Progenitor cell of endocrine pancreas (in vitro differentiated cells): ENCODE measurements around the gene MBNL1. TPM values are rescaled to one million over a fixed set of nuclear protein-coding genes. Genes with fewer than 3 reads are reported as not detected.
"Not testable (repeated sequence)": the region's sequence is repeated elsewhere in the genome, so short reads cannot be mapped to it uniquely, and the experiment has no call there.

Experiments used
- DNase-seq: peaks from one replicate; pipeline ENCODE4 v3.0.0; 2021; ENCODE audit warnings: low spot score; ENCODE audit not compliant: unreplicated experiment
- H3K27ac Mint-ChIP-seq: 2 replicates; pipeline ENCODE4 v1.8.0; 2021; ENCODE audit warnings: mild to moderate bottlenecking, moderate library complexity, mixed read lengths
- H3K27me3 Mint-ChIP-seq: 2 replicates; pipeline ENCODE4 v1.8.0; 2021; ENCODE audit warnings: mixed read lengths
- H3K36me3 Mint-ChIP-seq: 2 replicates; pipeline ENCODE4 v1.8.0; 2022; ENCODE audit warnings: mixed read lengths; ENCODE audit not compliant: insufficient read depth
- H3K4me1 Mint-ChIP-seq: 2 replicates; pipeline ENCODE4 v1.8.0; 2021; ENCODE audit warnings: low read depth, mixed read lengths
- H3K4me3 Mint-ChIP-seq: 2 replicates; pipeline ENCODE4 v1.8.0; 2021; ENCODE audit warnings: low read depth, mild to moderate bottlenecking, moderate library complexity, mixed read lengths
- H3K9me3 Mint-ChIP-seq: 2 replicates; pipeline ENCODE4 v1.8.0; 2021; ENCODE audit warnings: low read depth, mixed read lengths
- total RNA-seq: library from RNA; stranded (reverse); gene quantifications from 2 replicates; pipeline ENCODE4 v1.2.1, GENCODE V29; 2021
- TF ChIP-seq, protein P1 (sequence below): fragments of 200-600 bp; sonication (generic); IDR thresholded peaks from one replicate; pipeline ENCODE4 v1.5.0; 2021; ENCODE audit warnings: antibody characterized with exemption, mild to moderate bottlenecking; ENCODE audit not compliant: unreplicated experiment

MBNL1 gene
- total RNA-seq, 1 donor from 2014 or later = 29.4 TPM

DNA sequence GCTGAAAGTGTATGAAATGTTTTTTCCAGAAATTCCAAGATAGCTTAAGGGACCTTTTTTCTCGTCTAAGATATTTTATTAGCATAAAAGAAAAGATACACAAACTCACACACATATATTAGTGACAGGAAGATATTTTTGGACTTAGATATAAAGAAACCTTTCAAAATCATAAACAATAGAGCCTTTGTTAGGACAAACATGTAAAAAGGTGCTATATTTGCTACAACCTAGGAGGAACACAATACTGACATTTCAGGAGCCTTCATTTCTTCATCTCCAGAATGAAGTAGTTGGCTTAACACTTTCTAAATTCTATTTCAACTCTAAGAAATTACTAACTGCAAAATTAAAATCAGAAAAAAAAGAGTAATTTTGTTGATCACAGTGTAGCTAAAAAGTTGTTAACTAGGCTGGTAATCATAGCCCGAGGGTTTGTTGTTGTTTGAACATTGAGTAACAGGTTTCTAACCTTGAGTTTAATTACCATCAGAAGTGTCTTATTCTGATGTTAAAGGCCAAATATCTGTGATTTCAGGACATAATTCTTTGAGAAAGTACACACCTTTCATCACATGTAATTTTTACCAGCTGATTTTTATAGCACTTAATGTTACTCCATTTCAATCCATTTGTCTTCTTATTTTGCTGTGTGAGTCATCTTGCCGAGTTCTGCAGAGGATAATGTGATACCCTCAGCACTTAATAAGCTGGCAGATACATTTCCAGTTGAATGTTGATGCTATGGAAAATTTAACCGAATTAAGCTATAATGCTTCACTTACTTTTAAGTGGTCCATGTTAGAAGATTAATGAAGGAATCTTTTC, 97.3 kb downstream of the MBNL1 start:
- no peak overlapping the region for H3K27ac Mint-ChIP-seq
- no peaks in the 10 kb centered on the region for H3K27me3 Mint-ChIP-seq
- H3K4me3 Mint-ChIP-seq = no peak overlapping the region
- no peak for DNase-seq
- H3K4me1 Mint-ChIP-seq = peaks cover 8% of the 10 kb centered on the region
- peaks cover 17% of the 10 kb centered on the region for H3K9me3 Mint-ChIP-seq
- TF ChIP-seq, protein P1, sequence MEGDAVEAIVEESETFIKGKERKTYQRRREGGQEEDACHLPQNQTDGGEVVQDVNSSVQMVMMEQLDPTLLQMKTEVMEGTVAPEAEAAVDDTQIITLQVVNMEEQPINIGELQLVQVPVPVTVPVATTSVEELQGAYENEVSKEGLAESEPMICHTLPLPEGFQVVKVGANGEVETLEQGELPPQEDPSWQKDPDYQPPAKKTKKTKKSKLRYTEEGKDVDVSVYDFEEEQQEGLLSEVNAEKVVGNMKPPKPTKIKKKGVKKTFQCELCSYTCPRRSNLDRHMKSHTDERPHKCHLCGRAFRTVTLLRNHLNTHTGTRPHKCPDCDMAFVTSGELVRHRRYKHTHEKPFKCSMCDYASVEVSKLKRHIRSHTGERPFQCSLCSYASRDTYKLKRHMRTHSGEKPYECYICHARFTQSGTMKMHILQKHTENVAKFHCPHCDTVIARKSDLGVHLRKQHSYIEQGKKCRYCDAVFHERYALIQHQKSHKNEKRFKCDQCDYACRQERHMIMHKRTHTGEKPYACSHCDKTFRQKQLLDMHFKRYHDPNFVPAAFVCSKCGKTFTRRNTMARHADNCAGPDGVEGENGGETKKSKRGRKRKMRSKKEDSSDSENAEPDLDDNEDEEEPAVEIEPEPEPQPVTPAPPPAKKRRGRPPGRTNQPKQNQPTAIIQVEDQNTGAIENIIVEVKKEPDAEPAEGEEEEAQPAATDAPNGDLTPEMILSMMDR = no peak
- H3K36me3 Mint-ChIP-seq = peaks cover 13% of the 10 kb centered on the region

DNA sequence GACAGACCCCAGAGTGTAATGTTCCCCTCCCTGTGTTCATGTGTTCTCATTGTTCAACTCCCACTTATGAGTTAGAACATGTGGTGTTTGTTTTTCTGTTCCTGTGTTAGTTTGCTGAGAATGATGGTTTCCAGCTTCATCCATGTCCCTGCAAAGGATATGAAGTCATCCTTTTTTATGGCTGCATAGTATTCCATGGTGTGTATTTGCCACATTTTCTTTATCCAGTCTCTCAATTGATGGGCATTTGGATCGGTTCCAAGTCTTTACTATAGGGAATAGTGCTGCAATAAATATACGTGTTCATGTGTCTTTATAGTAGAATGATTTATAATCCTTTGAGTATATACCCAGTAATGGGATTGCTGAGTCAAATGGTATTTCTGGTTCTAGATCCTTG, 98.5 kb downstream of the MBNL1 start:
- not testable (repeated sequence) for DNase-seq, H3K27me3 Mint-ChIP-seq, H3K27ac Mint-ChIP-seq, H3K4me1 Mint-ChIP-seq, H3K4me3 Mint-ChIP-seq
- Mint-ChIP-seq H3K36me3 (peaks cover 17% of the 10 kb centered on the region), H3K9me3 (peaks cover 23% of the 10 kb centered on the region)

DNA sequence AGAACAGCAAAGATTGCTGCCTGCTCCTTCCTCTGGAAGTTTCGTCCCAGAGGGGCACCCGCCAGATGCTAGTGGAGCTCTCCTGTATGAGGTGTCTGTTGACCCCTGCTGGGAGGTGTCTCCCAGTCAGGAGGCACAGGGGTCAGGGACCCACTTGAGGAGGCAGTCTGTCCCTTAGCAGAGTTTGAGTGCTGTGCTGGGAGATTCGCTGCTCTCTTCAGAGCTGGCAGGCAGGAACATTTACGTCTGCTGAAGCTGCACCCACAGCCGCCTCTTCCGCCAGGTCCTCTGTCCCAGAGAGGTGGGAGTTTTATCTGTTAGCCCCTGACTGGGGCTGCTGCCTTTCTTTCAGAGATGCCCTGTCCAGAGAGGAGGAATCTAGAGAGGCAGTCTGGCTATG, 103.9 kb downstream of the MBNL1 start:
- not testable (repeated sequence) for DNase-seq, H3K4me1 Mint-ChIP-seq, H3K4me3 Mint-ChIP-seq, H3K27me3 Mint-ChIP-seq, H3K27ac Mint-ChIP-seq
- Mint-ChIP-seq H3K36me3 (peaks cover 12% of the 10 kb centered on the region), H3K9me3 (peaks cover 20% of the 10 kb centered on the region)

DNA sequence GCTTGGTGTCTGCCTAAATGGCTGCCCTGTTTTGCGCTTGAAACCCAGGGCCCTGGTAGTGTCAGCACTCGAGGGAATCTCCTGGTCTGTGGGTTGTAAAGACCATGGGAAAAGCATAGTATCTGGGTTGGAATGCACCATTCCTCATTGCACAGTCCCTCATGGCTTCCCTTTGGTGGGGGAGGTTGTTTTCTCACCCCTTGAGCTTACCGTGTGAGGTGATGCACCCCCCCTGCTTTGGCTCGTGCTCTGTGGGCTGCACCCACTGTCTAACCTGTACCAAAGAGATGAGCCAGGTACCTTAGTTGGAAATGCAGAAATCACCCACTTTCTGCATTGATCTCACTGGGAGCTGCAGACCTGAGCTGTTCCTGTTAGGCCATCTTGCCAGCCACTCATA, 104.7 kb downstream of the MBNL1 start:
- Mint-ChIP-seq H3K36me3 (peaks cover 6% of the 10 kb centered on the region), H3K4me3 (no peak overlapping the region), H3K4me1 (no peaks in the 10 kb centered on the region), H3K9me3 (peaks cover 14% of the 10 kb centered on the region), H3K27ac (no peak overlapping the region), H3K27me3 (no peaks in the 10 kb centered on the region)
- TF ChIP-seq, protein P1 = no peak
- DNase-seq = no peak

DNA sequence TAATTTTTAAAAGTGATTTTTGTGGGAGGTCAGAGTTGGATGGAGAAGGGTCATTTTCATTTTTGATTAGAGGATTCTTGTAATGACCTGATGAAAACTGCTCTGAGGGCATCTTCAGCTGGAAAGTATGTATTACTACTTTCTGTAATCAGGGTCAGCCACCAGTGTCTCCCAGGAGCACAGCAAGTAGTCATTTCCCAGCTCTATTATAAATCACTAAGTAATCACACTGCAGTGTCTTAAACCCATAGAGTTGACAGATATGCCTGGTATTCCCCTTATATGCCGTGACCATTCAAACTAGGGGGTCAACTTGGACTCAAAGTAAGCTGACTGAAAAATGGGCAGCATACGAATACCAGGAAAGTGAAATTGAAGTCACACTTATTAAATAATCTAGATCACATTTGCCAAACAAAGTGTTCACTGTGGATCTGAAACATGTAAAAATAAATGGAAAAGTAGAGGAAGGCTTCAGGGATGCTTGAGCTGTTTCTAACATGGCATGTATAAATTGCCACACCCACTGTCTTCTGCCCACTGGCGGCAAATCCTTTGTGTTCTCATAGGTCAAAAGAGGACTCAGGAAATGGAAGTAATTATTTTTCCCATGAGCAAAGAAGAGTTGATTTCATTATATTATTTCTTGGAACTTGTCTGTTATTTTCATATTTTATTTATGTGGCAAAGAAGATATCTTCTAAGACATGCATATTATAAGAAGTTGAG, 105.7 kb downstream of the MBNL1 start:
- no peak for DNase-seq
- no peaks in the 10 kb centered on the region for H3K4me1 Mint-ChIP-seq
- no peak overlapping the region for H3K27ac Mint-ChIP-seq
- TF ChIP-seq, protein P1 = no peak
- peaks cover 14% of the 10 kb centered on the region for H3K9me3 Mint-ChIP-seq
- no peaks in the 10 kb centered on the region for H3K27me3 Mint-ChIP-seq
- H3K4me3 Mint-ChIP-seq = no peak overlapping the region
- H3K36me3 Mint-ChIP-seq = peaks cover 6% of the 10 kb centered on the region

DNA sequence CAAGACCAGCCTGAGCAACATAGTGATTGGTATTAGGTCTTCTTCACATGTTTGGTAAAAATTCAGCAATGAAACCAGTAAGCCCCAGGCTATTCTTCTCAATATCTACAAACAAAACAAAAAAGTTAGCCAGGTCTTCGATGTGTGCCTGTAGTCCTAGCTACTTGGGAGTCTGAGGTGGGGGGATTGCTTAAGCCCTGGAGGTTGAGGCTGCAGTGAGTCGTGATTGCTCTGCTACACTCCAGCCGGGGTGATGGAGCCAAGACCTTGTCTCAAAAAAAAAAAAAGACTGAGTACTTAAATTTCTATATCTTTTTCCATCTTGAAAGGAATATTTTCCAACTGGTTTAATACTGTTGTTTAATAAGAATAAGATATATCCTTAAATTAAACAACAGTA, 106.8 kb downstream of the MBNL1 start:
- peaks cover 6% of the 10 kb centered on the region for H3K36me3 Mint-ChIP-seq
- H3K27ac Mint-ChIP-seq = no peak overlapping the region
- no peaks in the 10 kb centered on the region for H3K27me3 Mint-ChIP-seq
- DNase-seq = no peak
- H3K9me3 Mint-ChIP-seq = peaks cover 9% of the 10 kb centered on the region
- peaks cover 3% of the 10 kb centered on the region for H3K4me1 Mint-ChIP-seq
- TF ChIP-seq, protein P1 = no peak
- no peak overlapping the region for H3K4me3 Mint-ChIP-seq
